A549 (cell line): ENCODE results near the gene SPRYD4.

Experiments
- CEBPB ChIP-seq, 2 experiments: fragments of >200 bp in 1 of 2; sonication (Bioruptor Twin) in 1 of 2; formaldehyde crosslinking in 1 of 2; IDR thresholded peaks; 2 replicates each; pipeline ENCODE4 v1.6.1; 2012 to 2016
- CHD4 ChIP-seq: fragments of 200-600 bp; sonication (generic); IDR thresholded peaks from 2 replicates; pipeline ENCODE4 v1.6.1; 2016; ENCODE audit warnings: antibody characterized with exemption, mild to moderate bottlenecking, borderline replicate concordance
- CTCF ChIP-seq: fragments of >200 bp; sonication (Bioruptor Twin); formaldehyde crosslinking; IDR thresholded peaks from 3 replicates; pipeline ENCODE4 v1.5.1; 2016
- ELK1 ChIP-seq: fragments of 150-350 bp; IDR thresholded peaks from 2 replicates; pipeline ENCODE4 v1.6.1; 2014; ENCODE audit warnings: low read depth, mild to moderate bottlenecking, low read length
- MYC ChIP-seq: IDR thresholded peaks from 2 replicates; pipeline ENCODE4 v1.6.1; 2012; ENCODE audit warnings: mild to moderate bottlenecking, inconsistent platforms, low read length, improper control_type of control experiment, borderline replicate concordance
- POLR2A ChIP-seq: IDR thresholded peaks from 2 replicates; pipeline ENCODE4 v1.6.1; 2012; ENCODE audit warnings: mild to moderate bottlenecking, low read length

- TF ChIP-seq POLR2A: no peak
- TF ChIP-seq CTCF: no peak
- TF ChIP-seq CHD4: no peak
- no peak for TF ChIP-seq CEBPB (IDR thresholded peaks at IDR 0.05)
- TF ChIP-seq ELK1: no peak
- no peak for TF ChIP-seq MYC
Measured at GRCh38 chr12:56477521-56478225, 9.3 kb downstream of the SPRYD4 start.
